GM10248 (cell line): ENCODE measurements around the gene CEP250.
"Not testable (repeated sequence)": the region's sequence is repeated elsewhere in the genome, so short reads cannot be mapped to it uniquely, and the experiment has no call there.

ENCODE experiments used
- CTCF ChIA-PET: fragments of 300-600 bp; sonication (Branson Sonifier 250); formaldehyde crosslinking; extraction: SDS; loops from one replicate; lab custom pipeline; 2021; ENCODE audit warnings: antibody characterized with exemption; lab: Yijun Ruan, JAX
- POLR2A ChIA-PET: fragments of 350-650 bp; sonication (Branson Sonifier 250); formaldehyde crosslinking; extraction: SDS; loops from one replicate; lab custom pipeline; 2020; ENCODE audit warnings: antibody characterized with exemption; lab: Yijun Ruan, JAX
- DNase-seq: peaks from one replicate; pipeline ENCODE4 v3.0.0; 2012; ENCODE audit errors: extremely low spot score
- TF ChIP-seq, protein P1 (sequence below): IDR thresholded peaks from 2 replicates; pipeline ENCODE4 v1.5.1; 2012; ENCODE audit warnings: mild to moderate bottlenecking, low read depth; ENCODE audit errors: extremely low read depth, missing control alignments, control extremely low read depth

The CEP250 gene

DNA sequence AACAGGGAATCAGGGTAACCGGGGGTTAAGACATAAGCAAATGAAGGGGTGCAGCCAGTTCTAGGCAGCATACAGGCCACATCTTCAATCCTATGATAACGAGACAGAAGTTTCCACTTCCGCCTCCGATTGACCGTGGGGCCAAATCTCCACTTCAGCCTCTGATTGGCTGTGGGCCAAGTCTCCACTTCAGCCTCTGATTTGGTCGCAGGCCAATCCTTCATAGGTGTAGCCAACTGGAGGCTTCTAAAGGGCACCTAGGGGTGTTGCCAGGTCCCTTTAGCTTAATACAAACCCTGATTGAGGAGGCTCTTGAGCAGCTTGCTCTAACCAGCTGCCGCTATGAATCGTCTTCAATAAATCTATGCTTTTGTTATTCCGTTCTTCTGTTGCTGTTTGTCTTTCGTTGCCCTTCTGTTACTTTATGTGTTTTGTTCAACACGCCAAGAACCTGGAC is 84.4 kb downstream of the CEP250 start:
- DNase-seq, result peak; percentile 82
- CTCF ChIA-PET, result no interaction called here
- TF ChIP-seq, protein P1, sequence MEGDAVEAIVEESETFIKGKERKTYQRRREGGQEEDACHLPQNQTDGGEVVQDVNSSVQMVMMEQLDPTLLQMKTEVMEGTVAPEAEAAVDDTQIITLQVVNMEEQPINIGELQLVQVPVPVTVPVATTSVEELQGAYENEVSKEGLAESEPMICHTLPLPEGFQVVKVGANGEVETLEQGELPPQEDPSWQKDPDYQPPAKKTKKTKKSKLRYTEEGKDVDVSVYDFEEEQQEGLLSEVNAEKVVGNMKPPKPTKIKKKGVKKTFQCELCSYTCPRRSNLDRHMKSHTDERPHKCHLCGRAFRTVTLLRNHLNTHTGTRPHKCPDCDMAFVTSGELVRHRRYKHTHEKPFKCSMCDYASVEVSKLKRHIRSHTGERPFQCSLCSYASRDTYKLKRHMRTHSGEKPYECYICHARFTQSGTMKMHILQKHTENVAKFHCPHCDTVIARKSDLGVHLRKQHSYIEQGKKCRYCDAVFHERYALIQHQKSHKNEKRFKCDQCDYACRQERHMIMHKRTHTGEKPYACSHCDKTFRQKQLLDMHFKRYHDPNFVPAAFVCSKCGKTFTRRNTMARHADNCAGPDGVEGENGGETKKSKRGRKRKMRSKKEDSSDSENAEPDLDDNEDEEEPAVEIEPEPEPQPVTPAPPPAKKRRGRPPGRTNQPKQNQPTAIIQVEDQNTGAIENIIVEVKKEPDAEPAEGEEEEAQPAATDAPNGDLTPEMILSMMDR, result no peak
- POLR2A ChIA-PET, result interaction anchor here (0.5 kb wide), 1 partner anchor 284 kb away, joined by 4 read pairs; no protein-coding TSS in a partner anchor

DNA sequence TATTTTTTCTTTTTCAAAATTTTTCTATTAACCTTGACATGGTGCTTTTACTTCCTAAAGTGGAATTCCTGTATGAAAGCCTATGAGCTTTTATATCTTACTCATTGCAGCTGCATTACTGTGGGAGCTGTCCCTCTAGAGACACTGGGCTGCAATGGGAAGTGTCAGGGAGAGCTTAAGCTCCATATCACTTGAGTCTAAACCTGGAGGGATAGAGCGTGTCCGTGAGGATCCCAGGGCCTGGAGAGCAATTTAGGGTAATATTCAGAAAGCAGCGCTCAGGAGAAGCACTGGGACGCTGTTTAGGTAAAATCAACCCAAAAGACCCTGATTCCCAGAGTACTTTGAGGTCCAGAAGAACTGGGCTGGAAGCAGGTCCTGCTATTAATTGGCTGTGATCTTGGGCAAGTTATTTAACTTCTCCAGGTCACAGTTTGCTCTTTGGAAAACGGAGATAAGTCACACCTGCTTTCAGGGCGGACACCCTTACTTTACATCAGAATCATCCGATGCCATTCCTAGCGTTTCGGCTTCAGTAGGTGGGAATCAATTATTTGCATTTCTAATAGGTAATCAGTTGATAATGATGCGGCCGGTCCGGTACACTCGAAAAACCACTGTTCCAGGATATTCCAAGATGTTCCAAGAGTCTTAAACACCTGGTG is 85.9 kb downstream of the CEP250 start:
- no peak for DNase-seq
- TF ChIP-seq, protein P1, result no peak
- ChIA-PET CTCF (interaction anchor here (0.8 to 2.4 kb wide), 6 partner anchors 10 to 446 kb away, joined by 3 to 9 read pairs (median 4); partner anchors contain the start of gene SCAND1), POLR2A (no interaction called here)

DNA sequence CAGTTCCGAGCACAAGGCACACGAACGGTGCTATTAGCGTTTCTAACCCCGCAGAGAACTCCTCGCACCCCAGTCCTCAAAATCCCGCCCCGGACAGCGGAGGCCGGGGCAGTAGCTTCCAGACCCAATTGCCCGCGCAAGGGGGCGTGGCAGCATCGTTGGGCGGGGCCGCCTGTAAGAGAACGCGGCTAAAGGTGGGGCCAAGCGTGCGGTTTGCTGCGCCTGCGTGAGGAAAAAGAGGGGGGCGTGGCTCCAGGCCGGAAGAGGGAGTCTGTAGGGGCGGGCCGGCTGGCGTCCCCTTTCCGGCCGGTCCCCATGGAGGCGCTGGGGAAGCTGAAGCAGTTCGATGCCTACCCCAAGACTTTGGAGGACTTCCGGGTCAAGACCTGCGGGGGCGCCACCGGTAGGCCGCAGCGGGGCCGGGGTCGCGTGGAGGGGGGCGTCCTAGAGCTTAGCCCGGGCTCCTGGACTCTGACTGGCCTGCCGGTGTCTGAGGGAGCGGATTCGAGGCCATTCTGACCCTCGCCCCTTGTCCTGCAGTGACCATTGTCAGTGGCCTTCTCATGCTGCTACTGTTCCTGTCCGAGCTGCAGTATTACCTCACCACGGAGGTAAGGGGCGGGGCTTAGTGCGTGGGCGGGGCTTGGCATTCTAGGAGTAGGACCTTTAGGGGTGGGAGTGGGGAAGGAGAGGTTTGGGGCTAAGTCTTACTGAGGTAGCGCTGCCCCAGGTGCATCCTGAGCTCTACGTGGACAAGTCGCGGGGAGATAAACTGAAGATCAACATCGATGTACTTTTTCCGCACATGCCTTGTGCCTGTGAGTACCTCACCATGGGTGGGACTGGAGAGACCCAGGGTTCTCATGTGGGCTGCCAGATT is 86.6 kb downstream of the CEP250 start, which contains the start of gene ERGIC3:
TSS of gene ERGIC3 (plus strand) at position 296 of the 880 bp plus-strand sequence. CDS start at position 316, 20 bp downstream.
- TF ChIP-seq, protein P1, result no peak
- POLR2A ChIA-PET, result interaction anchor here (0.5 kb wide), 1 partner anchor 104 kb away, joined by 3 read pairs; no protein-coding TSS in a partner anchor
- peak; percentile 97 for DNase-seq
- CTCF ChIA-PET, result interaction anchor here (0.8 to 2.4 kb wide), 8 partner anchors 9 to 447 kb away, joined by 3 to 9 read pairs (median 4); partner anchors contain the start of gene SCAND1

DNA sequence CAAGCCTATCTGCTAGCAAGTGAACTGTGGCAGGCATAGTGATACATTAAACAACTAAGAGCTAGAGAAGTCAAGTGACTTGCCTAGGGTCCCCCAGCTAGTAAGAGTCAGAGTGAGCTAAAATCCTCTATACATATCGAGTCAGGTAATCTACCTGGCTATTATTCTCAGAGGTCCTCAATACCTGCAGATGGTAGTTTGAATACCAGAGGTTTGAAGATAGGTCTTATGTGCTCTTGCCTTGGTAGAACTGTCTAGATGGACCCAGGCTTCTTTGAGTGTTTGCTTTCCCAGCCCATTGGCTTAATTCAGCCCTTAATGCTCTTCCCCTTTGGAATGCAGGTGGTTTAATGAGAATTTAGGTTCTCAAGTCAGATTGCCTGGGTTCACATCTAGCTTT is 87.6 kb downstream of the CEP250 start:
- TF ChIP-seq, protein P1, result no peak
- ChIA-PET POLR2A (no interaction called here), CTCF (interaction anchor here (1.4 to 2.4 kb wide), 3 partner anchors 9 to 412 kb away, joined by 3 to 9 read pairs (median 4); partner anchors contain the start of gene SCAND1)
- DNase-seq, result no peak

DNA sequence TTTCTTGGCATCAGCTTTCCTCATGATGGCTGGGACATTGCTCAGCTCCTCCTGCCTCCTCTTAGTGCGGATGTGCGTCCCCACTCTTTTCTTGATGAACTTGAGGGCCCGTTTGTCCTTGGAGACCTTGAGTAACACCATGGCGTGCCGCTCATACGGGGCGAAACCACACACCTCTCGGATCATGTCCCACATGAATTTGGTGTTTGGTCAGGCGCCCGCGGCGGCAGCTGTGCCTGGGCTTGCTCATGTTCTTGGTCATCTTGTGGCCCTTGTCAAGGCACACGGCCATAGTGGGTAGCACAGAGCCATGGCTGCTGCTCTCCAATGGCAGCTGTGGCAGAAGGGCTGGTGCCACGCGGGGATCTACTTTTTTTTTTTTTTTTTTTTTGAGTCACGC is 89.0 kb downstream of the CEP250 start:
- TF ChIP-seq, protein P1, result no peak
- POLR2A ChIA-PET, result no interaction called here
- no peak for DNase-seq
- CTCF ChIA-PET, result no interaction called here

DNA sequence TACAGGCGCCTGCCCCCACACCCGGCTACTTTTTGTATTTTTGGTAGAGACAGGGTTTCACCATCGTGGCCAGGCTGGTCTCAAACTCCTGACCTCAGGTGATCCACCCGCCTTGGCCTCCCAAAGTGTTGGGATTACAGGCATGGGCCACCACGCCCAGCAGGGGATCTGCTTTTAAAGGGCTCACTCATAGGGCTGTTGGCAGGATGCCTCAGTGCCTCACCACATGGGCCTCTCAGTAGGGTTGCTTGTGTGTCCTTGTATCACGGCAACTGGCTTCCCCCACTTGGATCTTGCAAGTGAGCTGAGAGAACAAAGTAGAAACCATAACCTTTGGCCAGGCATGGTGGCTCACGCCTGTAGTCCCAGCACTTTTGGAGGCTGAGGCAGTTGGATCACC is 89.5 kb downstream of the CEP250 start:
- DNase-seq, CTCF ChIA-PET, POLR2A ChIA-PET: not testable (repeated sequence)
